Uterus (tissue), 2 donors: Measurements from ENCODE around the gene FAM174A.

Experiments
- CTCF ChIP-seq, 4 experiments: fragments of 200-600 bp in 2 of 4; fragments of 450-650 bp in 2 of 4; sonication (generic) in 2 of 4; IDR thresholded peaks; one replicate each; pipeline ENCODE4 v1.5.1; 2016 to 2019; ENCODE audit warnings: antibody characterized with exemption in 4 of 4, mild to moderate bottlenecking in 2 of 4, moderate library complexity in 1 of 4
- POLR2A ChIP-seq, 2 donors: fragments of 450-650 bp; IDR thresholded peaks; one replicate each; pipeline ENCODE4 v1.6.1; 2016; ENCODE audit warnings: antibody characterized with exemption in 2 of 2, mild to moderate bottlenecking in 1 of 2, moderate library complexity in 1 of 2

- TF ChIP-seq CTCF (IDR thresholded peaks at IDR 0.05) (no peak), POLR2A (IDR thresholded peaks at IDR 0.05) (no peak)
These were observed 74.4 kb downstream of the FAM174A start for GRCh38 chr5:100609594-100609993.
